Stimulated activated naive CD8-positive, alpha-beta T cell treated with anti-CD3 and anti-CD28 coated beads, Interleukin-15, Interleukin-2, amounts not matched to agents 100 ng/mL and 50 ng/mL, for 24 hours (primary cell): Measurements from ENCODE around the gene OSBPL9.
"Not testable (repeated sequence)": the region's sequence is repeated elsewhere in the genome, so short reads cannot be mapped to it uniquely, and the experiment has no call there.

ENCODE experiments used
- H3K27ac Mint-ChIP-seq: one replicate; pipeline ENCODE4 v1.8.0; 2021; ENCODE audit warnings: mild to moderate bottlenecking, mixed read lengths
- H3K27me3 Mint-ChIP-seq: one replicate; pipeline ENCODE4 v1.8.0; 2021; ENCODE audit warnings: mixed read lengths
- H3K36me3 Mint-ChIP-seq: one replicate; pipeline ENCODE4 v1.8.0; 2021; ENCODE audit warnings: low read depth, mixed read lengths
- H3K4me1 Mint-ChIP-seq: one replicate; pipeline ENCODE4 v1.8.0; 2021; ENCODE audit warnings: low read depth, mixed read lengths
- H3K4me3 Mint-ChIP-seq: one replicate; pipeline ENCODE4 v1.8.0; 2021; ENCODE audit warnings: mild to moderate bottlenecking, mixed read lengths
- H3K9me3 Mint-ChIP-seq: one replicate; pipeline ENCODE4 v1.8.0; 2021; ENCODE audit warnings: mixed read lengths

OSBPL9 gene

GRCh38 chr1:51639694-51640093 lies 22.8 kb downstream of the OSBPL9 start:
- Mint-ChIP-seq H3K4me3 (no peak overlapping the region), H3K27me3 (no peaks in the 10 kb centered on the region), H3K9me3 (no peaks in the 10 kb centered on the region), H3K4me1 (peaks cover 10% of the 10 kb centered on the region), H3K36me3 (peaks cover 5% of the 10 kb centered on the region), H3K27ac (no peak overlapping the region)

- Mint-ChIP-seq H3K4me1 (peaks cover 8% of the 10 kb centered on the region), H3K36me3 (peaks cover 5% of the 10 kb centered on the region), H3K4me3 (no peak overlapping the region), H3K9me3 (no peaks in the 10 kb centered on the region), H3K27me3 (no peaks in the 10 kb centered on the region), H3K27ac (no peak overlapping the region)
Observed at GRCh38 chr1:51641096-51641495, 24.2 kb downstream of the OSBPL9 start.

- no peaks in the 10 kb centered on the region for H3K9me3 Mint-ChIP-seq
- H3K27me3 Mint-ChIP-seq, result no peaks in the 10 kb centered on the region
- peaks cover 5% of the 10 kb centered on the region for H3K36me3 Mint-ChIP-seq
- H3K4me3 Mint-ChIP-seq, result no peak overlapping the region
- no peak overlapping the region for H3K27ac Mint-ChIP-seq
- peaks cover 4% of the 10 kb centered on the region for H3K4me1 Mint-ChIP-seq
Observed at GRCh38 chr1:51642739-51643142, 25.8 kb downstream of the OSBPL9 start.

- Mint-ChIP-seq H3K9me3 (no peaks in the 10 kb centered on the region), H3K4me3 (no peak overlapping the region), H3K4me1 (peaks cover 4% of the 10 kb centered on the region), H3K36me3 (peaks cover 5% of the 10 kb centered on the region), H3K27ac (no peak overlapping the region), H3K27me3 (no peaks in the 10 kb centered on the region)
Observed at GRCh38 chr1:51643362-51643761, 26.5 kb downstream of the OSBPL9 start.

GRCh38 chr1:51644020-51644419 lies 27.1 kb downstream of the OSBPL9 start:
- Mint-ChIP-seq H3K27ac (no peak overlapping the region), H3K4me1 (peaks cover 4% of the 10 kb centered on the region), H3K36me3 (peaks cover 5% of the 10 kb centered on the region), H3K27me3 (no peaks in the 10 kb centered on the region), H3K9me3 (no peaks in the 10 kb centered on the region), H3K4me3 (no peak overlapping the region)

- Mint-ChIP-seq H3K27ac (no peak overlapping the region), H3K9me3 (no peaks in the 10 kb centered on the region), H3K36me3 (peaks cover 5% of the 10 kb centered on the region), H3K4me1 (no peaks in the 10 kb centered on the region), H3K4me3 (no peak overlapping the region), H3K27me3 (no peaks in the 10 kb centered on the region)
Observed at GRCh38 chr1:51644533-51645197, 27.8 kb downstream of the OSBPL9 start.

GRCh38 chr1:51646592-51646991 lies 29.7 kb downstream of the OSBPL9 start:
- not testable (repeated sequence) for H3K4me1 Mint-ChIP-seq, H3K27ac Mint-ChIP-seq, H3K4me3 Mint-ChIP-seq, H3K36me3 Mint-ChIP-seq, H3K9me3 Mint-ChIP-seq, H3K27me3 Mint-ChIP-seq

GRCh38 chr1:51648180-51649109 lies 31.6 kb downstream of the OSBPL9 start:
- H3K9me3 Mint-ChIP-seq, result no peaks in the 10 kb centered on the region
- H3K27me3 Mint-ChIP-seq, result no peaks in the 10 kb centered on the region
- H3K27ac Mint-ChIP-seq, result no peak overlapping the region
- peaks cover 10% of the 10 kb centered on the region for H3K36me3 Mint-ChIP-seq
- no peak overlapping the region for H3K4me3 Mint-ChIP-seq
- H3K4me1 Mint-ChIP-seq, result no peaks in the 10 kb centered on the region

- Mint-ChIP-seq H3K9me3 (no peaks in the 10 kb centered on the region), H3K27ac (no peak overlapping the region), H3K27me3 (no peaks in the 10 kb centered on the region), H3K4me3 (no peak overlapping the region), H3K4me1 (no peaks in the 10 kb centered on the region), H3K36me3 (peaks cover 10% of the 10 kb centered on the region)
Observed at GRCh38 chr1:51649593-51650091, 32.8 kb downstream of the OSBPL9 start.

GRCh38 chr1:51650198-51650597 lies 33.3 kb downstream of the OSBPL9 start:
- no peak overlapping the region for H3K27ac Mint-ChIP-seq
- H3K4me3 Mint-ChIP-seq, result no peak overlapping the region
- no peaks in the 10 kb centered on the region for H3K9me3 Mint-ChIP-seq
- no peaks in the 10 kb centered on the region for H3K27me3 Mint-ChIP-seq
- H3K4me1 Mint-ChIP-seq, result no peaks in the 10 kb centered on the region
- peaks cover 10% of the 10 kb centered on the region for H3K36me3 Mint-ChIP-seq

- peaks cover 10% of the 10 kb centered on the region for H3K36me3 Mint-ChIP-seq
- H3K27me3 Mint-ChIP-seq, result no peaks in the 10 kb centered on the region
- no peaks in the 10 kb centered on the region for H3K9me3 Mint-ChIP-seq
- H3K4me3 Mint-ChIP-seq, result no peak overlapping the region
- H3K27ac Mint-ChIP-seq, result no peak overlapping the region
- no peaks in the 10 kb centered on the region for H3K4me1 Mint-ChIP-seq
Observed at GRCh38 chr1:51651552-51651942, 34.7 kb downstream of the OSBPL9 start.

GRCh38 chr1:51652599-51652998 lies 35.7 kb downstream of the OSBPL9 start:
- Mint-ChIP-seq H3K4me1 (no peaks in the 10 kb centered on the region), H3K4me3 (no peak overlapping the region), H3K27ac (no peak overlapping the region), H3K27me3 (no peaks in the 10 kb centered on the region), H3K36me3 (peaks cover 10% of the 10 kb centered on the region), H3K9me3 (no peaks in the 10 kb centered on the region)

GRCh38 chr1:51653127-51653526 lies 36.2 kb downstream of the OSBPL9 start:
- no peaks in the 10 kb centered on the region for H3K9me3 Mint-ChIP-seq
- H3K27me3 Mint-ChIP-seq, result no peaks in the 10 kb centered on the region
- no peak overlapping the region for H3K27ac Mint-ChIP-seq
- H3K36me3 Mint-ChIP-seq, result peaks cover 10% of the 10 kb centered on the region
- no peaks in the 10 kb centered on the region for H3K4me1 Mint-ChIP-seq
- no peak overlapping the region for H3K4me3 Mint-ChIP-seq

GRCh38 chr1:51654000-51654399 lies 37.1 kb downstream of the OSBPL9 start:
- H3K36me3 Mint-ChIP-seq, result peaks cover 10% of the 10 kb centered on the region

GRCh38 chr1:51656374-51656773 lies 39.5 kb downstream of the OSBPL9 start:
- no peaks in the 10 kb centered on the region for H3K4me1 Mint-ChIP-seq
- no peaks in the 10 kb centered on the region for H3K27me3 Mint-ChIP-seq
- no peak overlapping the region for H3K4me3 Mint-ChIP-seq
- peaks cover 10% of the 10 kb centered on the region for H3K36me3 Mint-ChIP-seq
- no peaks in the 10 kb centered on the region for H3K9me3 Mint-ChIP-seq
- H3K27ac Mint-ChIP-seq, result no peak overlapping the region

More at GRCh38 chr1:51654000-51654399, 37.1 kb downstream of the OSBPL9 start:
- Mint-ChIP-seq H3K27ac (no peak overlapping the region), H3K4me1 (no peaks in the 10 kb centered on the region), H3K9me3 (no peaks in the 10 kb centered on the region), H3K27me3 (no peaks in the 10 kb centered on the region), H3K4me3 (no peak overlapping the region)
